Gastrocnemius medialis (tissue), 4 donors: ENCODE data around the gene LCE3E. TPM values are rescaled to one million over a fixed set of nuclear protein-coding genes. Genes with fewer than 3 reads are reported as not detected.
"Not testable (repeated sequence)": the region's sequence is repeated elsewhere in the genome, so short reads cannot be mapped to it uniquely, and the experiment has no call there.

Experiments
- ATAC-seq, 2 donors: fragments of 150-250 bp; one replicate each; pipeline ENCODE4 v1.9.1; 2016
- DNase-seq, 2 donors: peaks; one replicate each; pipeline ENCODE4 v3.0.0-alpha.2; 2019
- H3K27ac ChIP-seq, 4 donors: fragments of 200-600 bp; sonication (generic); 1 replicate in 1 of 4; 2 replicates in 3 of 4; pipeline ENCODE4 v1.5.1; 2016 to 2018; ENCODE audit warnings: mild to moderate bottlenecking in 2 of 4, moderate library complexity in 1 of 4
- H3K27me3 ChIP-seq, 3 donors: fragments of 200-600 bp; sonication (generic) in 2 of 3; 1 replicate in 1 of 3; 2 replicates in 2 of 3; pipeline versions ENCODE4 v1.5.1 to v1.6.0; 2016 to 2019; ENCODE audit warnings: mild to moderate bottlenecking in 1 of 3, moderate library complexity in 1 of 3
- H3K36me3 ChIP-seq, 2 donors: fragments of 200-600 bp; sonication (generic) in 1 of 2; one replicate each; pipeline ENCODE4 v1.5.1; 2017 to 2018
- H3K4me1 ChIP-seq, 2 donors: fragments of 200-600 bp; sonication (generic) in 1 of 2; one replicate each; pipeline ENCODE4 v1.5.1; 2016 to 2017; ENCODE audit warnings: mild to moderate bottlenecking in 2 of 2
- H3K4me3 ChIP-seq, 4 donors: fragments of 200-600 bp; sonication (generic) in 3 of 4; 1 replicate in 1 of 4; 2 replicates in 3 of 4; pipeline ENCODE4 v1.5.1; 2016 to 2019; ENCODE audit warnings: mild to moderate bottlenecking in 2 of 4
- H3K9me3 ChIP-seq, 3 donors: fragments of 200-600 bp; sonication (generic) in 2 of 3; 1 replicate in 1 of 3; 2 replicates in 2 of 3; pipeline ENCODE4 v1.5.1; 2016 to 2019
- POLR2A ChIP-seq, 2 donors: fragments of 450-650 bp; IDR thresholded peaks; one replicate each; pipeline ENCODE4 v1.6.1; 2017; ENCODE audit warnings: antibody characterized with exemption in 2 of 2, mild to moderate bottlenecking in 2 of 2, moderate library complexity in 2 of 2
- in situ Hi-C, 4 donors: fragments of 200-750 bp; cut with MboI; loops; one replicate each; pipeline versions ENCODE4 v1.15.0 to v1.8.0; 2017; ENCODE audit warnings: low sequenced_read_pairs in 4 of 4
- intact Hi-C: fragments of 100-400 bp; cut with DNase I; formaldehyde crosslinking; loops from one replicate; pipeline ENCODE4 v1.15.1; 2023; ENCODE audit warnings: low total_unique reads
- total RNA-seq, 4 donors: library from RNA; depleted of rRNA; stranded (reverse); fragments of >200 nt; gene quantifications; one replicate each; pipeline versions ENCODE4 v1.1.0 to v1.2.3, GENCODE V29; 2016
- TF ChIP-seq, protein P1 (sequence below), 5 experiments: fragments of 450-650 bp in 3 of 5; fragments of 200-600 bp in 2 of 5; sonication (generic) in 2 of 5; IDR thresholded peaks in 4 of 5; conservative IDR thresholded peaks in 1 of 5; 1 replicate in 4 of 5; 2 replicates in 1 of 5; pipeline ENCODE4 v1.5.1; 2016 to 2019; ENCODE audit warnings: antibody characterized with exemption in 5 of 5, mild to moderate bottlenecking in 3 of 5, moderate library complexity in 3 of 5

The LCE3E gene
- total RNA-seq, 4 donors from 2014 or later, result not detected

DNA sequence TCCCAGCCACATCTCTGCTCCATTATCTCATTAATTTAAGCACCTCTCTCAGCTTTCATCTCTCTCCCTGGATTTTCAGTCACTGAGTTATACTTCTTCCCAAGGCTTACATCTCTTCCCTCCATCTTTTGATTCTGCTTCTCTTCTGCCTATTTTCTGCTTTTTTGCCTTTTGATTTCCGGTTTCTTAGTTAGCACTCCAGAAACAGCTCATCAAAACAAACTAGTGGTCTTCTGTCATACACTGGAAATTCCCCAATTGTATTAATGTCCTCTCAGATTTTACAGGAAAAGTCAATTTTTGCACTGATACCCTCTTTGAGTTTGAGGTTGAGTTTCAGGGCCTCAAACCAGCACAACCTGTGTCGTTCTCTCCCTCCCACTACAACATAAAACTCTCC is 1.5 kb downstream of the LCE3E start:
- no peaks in the 10 kb centered on the region for H3K4me1 ChIP-seq
- intact Hi-C loops, result no loop called here
- no peak overlapping the region for H3K4me3 ChIP-seq
- no peak for DNase-seq
- no peaks in the 10 kb centered on the region for H3K9me3 ChIP-seq
- in situ Hi-C loops, result no loop called here
- H3K27ac ChIP-seq, result no peak overlapping the region
- H3K36me3 ChIP-seq, result no peaks in the 10 kb centered on the region
- TF ChIP-seq, protein P1, sequence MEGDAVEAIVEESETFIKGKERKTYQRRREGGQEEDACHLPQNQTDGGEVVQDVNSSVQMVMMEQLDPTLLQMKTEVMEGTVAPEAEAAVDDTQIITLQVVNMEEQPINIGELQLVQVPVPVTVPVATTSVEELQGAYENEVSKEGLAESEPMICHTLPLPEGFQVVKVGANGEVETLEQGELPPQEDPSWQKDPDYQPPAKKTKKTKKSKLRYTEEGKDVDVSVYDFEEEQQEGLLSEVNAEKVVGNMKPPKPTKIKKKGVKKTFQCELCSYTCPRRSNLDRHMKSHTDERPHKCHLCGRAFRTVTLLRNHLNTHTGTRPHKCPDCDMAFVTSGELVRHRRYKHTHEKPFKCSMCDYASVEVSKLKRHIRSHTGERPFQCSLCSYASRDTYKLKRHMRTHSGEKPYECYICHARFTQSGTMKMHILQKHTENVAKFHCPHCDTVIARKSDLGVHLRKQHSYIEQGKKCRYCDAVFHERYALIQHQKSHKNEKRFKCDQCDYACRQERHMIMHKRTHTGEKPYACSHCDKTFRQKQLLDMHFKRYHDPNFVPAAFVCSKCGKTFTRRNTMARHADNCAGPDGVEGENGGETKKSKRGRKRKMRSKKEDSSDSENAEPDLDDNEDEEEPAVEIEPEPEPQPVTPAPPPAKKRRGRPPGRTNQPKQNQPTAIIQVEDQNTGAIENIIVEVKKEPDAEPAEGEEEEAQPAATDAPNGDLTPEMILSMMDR (IDR thresholded peaks at IDR 0.05 in 4 of 5, conservative IDR thresholded peaks at IDR 0.05 in 1 of 5), result no peak
- TF ChIP-seq POLR2A (IDR thresholded peaks at IDR 0.05), result no peak
- no peaks in the 10 kb centered on the region for H3K27me3 ChIP-seq
- ATAC-seq, result no peak

DNA sequence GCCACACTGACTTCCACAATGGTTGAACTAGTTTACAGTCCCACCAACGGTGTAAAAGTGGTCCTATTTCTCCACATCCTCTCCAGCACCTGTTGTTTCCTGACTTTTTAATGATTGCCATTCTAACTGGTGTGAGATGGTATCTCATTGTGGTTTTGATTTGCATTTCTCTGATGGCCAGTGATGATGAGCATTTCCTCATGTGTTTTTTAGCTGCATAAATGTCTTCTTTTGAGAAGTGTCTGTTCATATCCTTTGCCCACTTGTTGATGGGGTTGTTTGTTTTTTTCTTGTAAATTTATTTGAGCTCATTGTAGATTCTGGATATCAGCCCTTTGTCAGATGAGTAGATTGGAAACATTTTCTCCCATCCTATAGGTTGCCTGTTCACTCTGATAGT is 18.2 kb downstream of the LCE3E start:
- H3K36me3 ChIP-seq, intact Hi-C loops, DNase-seq, H3K9me3 ChIP-seq, ATAC-seq, H3K27me3 ChIP-seq, H3K27ac ChIP-seq, H3K4me3 ChIP-seq, H3K4me1 ChIP-seq, in situ Hi-C loops: not testable (repeated sequence)

DNA sequence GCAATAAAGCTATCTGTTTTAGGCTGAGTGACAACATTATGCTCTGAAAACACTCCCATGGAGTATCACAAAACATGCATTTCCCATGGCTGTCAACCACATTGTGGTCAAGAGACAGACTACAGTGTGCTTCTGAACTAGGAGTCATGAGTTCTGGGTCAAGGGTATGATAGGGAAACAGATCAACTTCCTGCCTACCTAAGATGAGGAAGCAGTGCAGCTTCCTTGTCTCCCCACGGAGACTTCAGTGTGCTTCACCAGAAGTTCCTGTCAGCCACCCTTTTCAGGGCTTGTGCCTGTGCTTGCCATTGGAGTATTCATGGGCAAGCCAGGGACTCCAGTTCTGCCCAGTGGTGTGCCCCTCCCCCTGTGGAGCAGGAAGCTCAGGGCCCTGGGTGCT is 19.9 kb downstream of the LCE3E start:
- Histone ChIP-seq H3K4me3 (no peak overlapping the region), H3K27me3 (no peaks in the 10 kb centered on the region), H3K36me3 (no peaks in the 10 kb centered on the region), H3K9me3 (no peaks in the 10 kb centered on the region), H3K4me1 (no peaks in the 10 kb centered on the region), H3K27ac (no peak overlapping the region)
- TF ChIP-seq, protein P1 (IDR thresholded peaks at IDR 0.05 in 4 of 5, conservative IDR thresholded peaks at IDR 0.05 in 1 of 5), result no peak
- TF ChIP-seq POLR2A (IDR thresholded peaks at IDR 0.05), result no peak
- in situ Hi-C loops (no loop called here), intact Hi-C loops (no loop called here)
- ATAC-seq (no peak), DNase-seq (no peak)

DNA sequence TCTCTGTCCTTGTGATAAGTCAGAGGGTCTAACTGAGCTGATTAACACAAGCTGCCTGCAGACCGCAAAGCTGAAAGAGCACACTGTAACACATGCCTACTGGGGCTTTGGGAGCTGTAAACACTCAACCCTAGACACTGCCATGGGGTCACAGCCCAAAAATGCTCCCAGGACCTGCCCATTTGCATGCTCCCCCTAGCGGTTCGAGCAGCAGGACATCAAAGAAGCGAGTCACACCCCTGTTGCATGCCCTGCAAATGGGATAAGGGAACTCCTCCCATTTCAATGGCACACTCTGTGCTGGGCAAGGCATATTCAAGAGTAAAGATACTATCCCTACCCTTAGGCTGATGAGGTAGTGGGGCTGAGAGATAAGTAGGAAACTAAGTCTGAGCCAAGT is 22.8 kb downstream of the LCE3E start:
- no peak overlapping the region for H3K27ac ChIP-seq
- H3K27me3 ChIP-seq, result no peaks in the 10 kb centered on the region
- no peaks in the 10 kb centered on the region for H3K36me3 ChIP-seq
- H3K4me1 ChIP-seq, result no peaks in the 10 kb centered on the region
- no peaks in the 10 kb centered on the region for H3K9me3 ChIP-seq
- TF ChIP-seq, protein P1 (IDR thresholded peaks at IDR 0.05 in 4 of 5, conservative IDR thresholded peaks at IDR 0.05 in 1 of 5), result no peak
- TF ChIP-seq POLR2A (IDR thresholded peaks at IDR 0.05), result no peak
- DNase-seq (no peak), ATAC-seq (no peak)
- in situ Hi-C loops, result no loop called here
- no peak overlapping the region for H3K4me3 ChIP-seq
- intact Hi-C loops, result no loop called here

DNA sequence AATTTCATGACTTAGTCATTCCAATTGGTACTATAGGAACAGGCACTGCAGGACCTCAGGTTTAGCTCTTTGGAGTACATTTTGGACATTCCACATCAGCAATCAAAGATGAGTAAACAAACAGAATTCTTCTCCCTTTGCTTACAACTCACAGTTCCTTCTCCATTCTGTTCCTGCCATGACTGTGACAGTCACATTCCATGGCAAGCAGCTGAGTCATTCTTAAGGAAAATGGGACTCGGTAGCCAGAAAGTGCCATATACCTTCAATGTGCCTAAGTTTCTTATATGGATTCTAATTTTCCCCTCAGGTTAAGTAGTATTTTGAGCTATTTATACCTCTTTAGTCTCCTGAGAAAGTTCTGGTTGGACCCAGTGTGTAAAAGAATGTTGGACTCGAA is 26.7 kb downstream of the LCE3E start:
- Histone ChIP-seq H3K4me3 (no peak overlapping the region), H3K9me3 (no peaks in the 10 kb centered on the region), H3K36me3 (no peaks in the 10 kb centered on the region), H3K4me1 (no peaks in the 10 kb centered on the region), H3K27ac (no peak overlapping the region), H3K27me3 (no peaks in the 10 kb centered on the region)
- DNase-seq (no peak), ATAC-seq (no peak)
- no peak for TF ChIP-seq POLR2A (IDR thresholded peaks at IDR 0.05)
- TF ChIP-seq, protein P1 (IDR thresholded peaks at IDR 0.05 in 4 of 5, conservative IDR thresholded peaks at IDR 0.05 in 1 of 5), result no peak
- in situ Hi-C loops, result no loop called here
- intact Hi-C loops, result no loop called here
